ENCODE results near the gene EIF4B. TPM values are rescaled to one million over a fixed set of nuclear protein-coding genes. Genes with fewer than 3 reads are reported as not detected.

The EIF4B gene
- total RNA-seq, 1 experiment from 2014 or later, result 809 TPM

GRCh38 chr12:53074283-53074998 lies 68.2 kb downstream of the EIF4B start:
- POLR2A ChIA-PET, result no interaction called here
- DNase-seq (ENCODE audit: low read depth, low spot score) (no peak), ATAC-seq (no peak)
- H3K4me1 ChIP-seq (ENCODE audit: control insufficient read depth in 1 of 2, insufficient read depth in 2 of 2, low read length in 2 of 2), result peaks cover 6 to 33% of the 10 kb centered on the region in 2 experiments
- H3K4me2 ChIP-seq (ENCODE audit: low read length), result no peak overlapping the region
- H3K27ac ChIP-seq (ENCODE audit: low read depth, low read length), result no peak overlapping the region
- no peak for TF ChIP-seq SP1 (IDR thresholded peaks at IDR 0.05; ENCODE audit: low read depth)
- no peak for TF ChIP-seq SRF (IDR thresholded peaks at IDR 0.05; ENCODE audit: low read depth)
- TF ChIP-seq ZBTB33 (IDR thresholded peaks at IDR 0.05; ENCODE audit: extremely low read depth, insufficient replicate concordance, low read length), result no peak
- TF ChIP-seq CTCF (IDR thresholded peaks at IDR 0.05 in 2 of 3, conservative IDR thresholded peaks at IDR 0.05 in 1 of 3; ENCODE audit: borderline replicate concordance in 1 of 3, insufficient read depth in 1 of 3, low read depth in 2 of 3, low read length in 2 of 3), result no peak
- TF ChIP-seq CBX3 (IDR thresholded peaks at IDR 0.05; ENCODE audit: low read depth), result no peak
- no peak for TF ChIP-seq TCF7L2 (IDR thresholded peaks at IDR 0.05; ENCODE audit: borderline replicate concordance, extremely low read depth, insufficient read depth, insufficient read length)
- TF ChIP-seq YY1 (IDR thresholded peaks at IDR 0.05; ENCODE audit: extremely low read depth, insufficient replicate concordance, low read depth, low read length), result no peak
- TF ChIP-seq MAX (IDR thresholded peaks at IDR 0.05), result no peak
- no peak for TF ChIP-seq CEBPB (IDR thresholded peaks at IDR 0.05; ENCODE audit: low read depth)
- no peak for TF ChIP-seq JUND (IDR thresholded peaks at IDR 0.05)
- TF ChIP-seq ZFX (IDR thresholded peaks at IDR 0.05), result no peak
- no peak for TF ChIP-seq EZH2 (IDR thresholded peaks at IDR 0.05)
- TF ChIP-seq POLR2AphosphoS5 (IDR thresholded peaks at IDR 0.05; ENCODE audit: low read depth, low read length), result no peak
- no peak for TF ChIP-seq EGR1 (IDR thresholded peaks at IDR 0.05; ENCODE audit: low read depth)
- no peak for TF ChIP-seq ELF1 (IDR thresholded peaks at IDR 0.05; ENCODE audit: borderline replicate concordance, low read depth)
- TF ChIP-seq REST (IDR thresholded peaks at IDR 0.05; ENCODE audit: low read depth), result no peak
- TF ChIP-seq POLR2A (IDR thresholded peaks at IDR 0.05; ENCODE audit: borderline replicate concordance, extremely low read depth, insufficient read depth, insufficient read length), result no peak
- TF ChIP-seq ZNF274 (IDR thresholded peaks at IDR 0.05; ENCODE audit: low read depth, low read length), result no peak
- CTCF ChIA-PET, result interaction anchor here (1.6 kb wide), 1 partner anchor 20 kb away, joined by 4 read pairs; no protein-coding TSS in a partner anchor
- H3K27me3 ChIP-seq (ENCODE audit: insufficient read depth, low read length), result no peaks in the 10 kb centered on the region
- H3K9ac ChIP-seq (ENCODE audit: low read length), result no peak overlapping the region
- peaks cover 21% of the 10 kb centered on the region; the same call in 1 of the 2 replicates for H3K79me2 ChIP-seq (ENCODE audit: insufficient read depth, low read length)
- peaks cover 9 to 36% of the 10 kb centered on the region in 2 experiments; a peak in 2 of 4 replicates for H3K36me3 ChIP-seq (ENCODE audit: control insufficient read depth in 1 of 2, insufficient read depth in 2 of 2, low read length in 2 of 2)
- H3K9me3 ChIP-seq (ENCODE audit: control insufficient read depth in 1 of 2, insufficient read depth in 1 of 2, low read depth in 1 of 2, low read length in 2 of 2), result no peaks in the 10 kb centered on the region
- no peak overlapping the region for H2AFZ ChIP-seq (ENCODE audit: low read depth, low read length, poor library complexity, severe bottlenecking)
- H3K4me3 ChIP-seq (replicated peaks in 1 of 2; ENCODE audit: low read depth in 1 of 2, low read length in 2 of 2), result no peak overlapping the region
- intact Hi-C loops (cut with micrococcal nuclease), result no loop called here
- RAD21 ChIA-PET (ENCODE audit: low non-redundant PET in 1 of 2, low total read pairs in 2 of 2, uncharacterized antibody in 2 of 2, unreplicated experiment in 2 of 2), result no interaction called here
- no peaks in the 10 kb centered on the region for H3K9me2 ChIP-seq (ENCODE audit: insufficient read depth)
- no TSS peak for BruUV-seq (replicated peaks)
- no peaks in the 10 kb centered on the region for H4K20me1 ChIP-seq (ENCODE audit: insufficient read depth)

Data from HCT116 (cell line).